Brain microvascular endothelial cell (primary cell): ENCODE data around the gene FKBP10.

Experiments
- DNase-seq: peaks from one replicate; pipeline ENCODE4 v3.0.0-alpha.2; 2020
- H3K27ac ChIP-seq: fragments of 250-450 bp; sonication (Bioruptor Pico); 2 replicates; pipeline ENCODE4 v1.5.1; 2020; ENCODE audit warnings: mild to moderate bottlenecking, moderate library complexity
- H3K27me3 ChIP-seq: fragments of 250-450 bp; sonication (Bioruptor Pico); replicated peaks from 2 replicates; pipeline ENCODE4 v1.5.1; 2020; ENCODE audit warnings: mild to moderate bottlenecking
- H3K36me3 ChIP-seq: fragments of 250-450 bp; sonication (Bioruptor Pico); replicated peaks from 2 replicates; pipeline ENCODE4 v1.5.1; 2020; ENCODE audit warnings: mild to moderate bottlenecking
- H3K4me3 ChIP-seq: 2 replicates; pipeline ENCODE4 v1.5.1; 2011; ENCODE audit warnings: low read depth, mild to moderate bottlenecking, control low read depth, low read length, moderate library complexity
- CTCF ChIP-seq: IDR thresholded peaks from 2 replicates; pipeline ENCODE4 v1.5.1; 2011; ENCODE audit warnings: low read depth, mild to moderate bottlenecking, moderate library complexity, low read length, control low read depth, inconsistent platforms; ENCODE audit errors: missing control alignments
- in situ Hi-C: cut with HindIII; loops from 2 replicates; pipeline ENCODE4 v1.10.0; 2017; ENCODE audit warnings: low sequenced_read_pairs, low pct_ligation_motif_present

Gene FKBP10

GRCh38 chr17:41812381-41813151 lies at the start of gene FKBP10:
TSS of gene FKBP10 (plus strand) at chr17:41813004. CDS start at chr17:41813035, 31 bp downstream.
- TF ChIP-seq CTCF, result no peak
- Histone ChIP-seq H3K27me3 (no peaks in the 10 kb centered on the region), H3K27ac (peak within 1 kb of the TSS; percentile 63), H3K4me3 (peak within 1 kb of the TSS; percentile 85), H3K36me3 (peaks cover 8% of the 10 kb centered on the region)
- in situ Hi-C loops, result no loop called here
- DNase-seq, result peak; percentile 87

- no peak for DNase-seq
- in situ Hi-C loops, result no loop called here
- H3K27ac ChIP-seq, result no peak overlapping the region
- no peak for TF ChIP-seq CTCF
- peaks cover 78% of the 10 kb centered on the region for H3K36me3 ChIP-seq
- no peak overlapping the region for H3K4me3 ChIP-seq
- H3K27me3 ChIP-seq, result no peaks in the 10 kb centered on the region
Observed at GRCh38 chr17:41763327-41763726, 49.5 kb upstream of the FKBP10 start.

- TF ChIP-seq CTCF, result no peak
- Histone ChIP-seq H3K36me3 (peaks cover 86% of the 10 kb centered on the region), H3K27ac (no peak overlapping the region), H3K4me3 (no peak overlapping the region), H3K27me3 (no peaks in the 10 kb centered on the region)
- DNase-seq, result no peak
- in situ Hi-C loops, result no loop called here
Observed at GRCh38 chr17:41766135-41766534, 46.7 kb upstream of the FKBP10 start.

GRCh38 chr17:41767324-41768042 lies 45.3 kb upstream of the FKBP10 start:
- no peak overlapping the region for H3K4me3 ChIP-seq
- H3K36me3 ChIP-seq, result peaks cover 88% of the 10 kb centered on the region
- no peak overlapping the region for H3K27ac ChIP-seq
- no peak for DNase-seq
- in situ Hi-C loops, result no loop called here
- H3K27me3 ChIP-seq, result no peaks in the 10 kb centered on the region
- TF ChIP-seq CTCF, result no peak

GRCh38 chr17:41768682-41769288 lies 44.0 kb upstream of the FKBP10 start:
- H3K4me3 ChIP-seq, result no peak overlapping the region
- no peak for TF ChIP-seq CTCF
- no peaks in the 10 kb centered on the region for H3K27me3 ChIP-seq
- no peak for DNase-seq
- H3K27ac ChIP-seq, result no peak overlapping the region
- in situ Hi-C loops, result no loop called here
- H3K36me3 ChIP-seq, result peaks cover 75% of the 10 kb centered on the region
